T-helper 2 cell (primary cell): ENCODE results near the gene JAKMIP1.
A peak's percentile ranks its signal among the peaks of the same experiment; 100 is the strongest.

ENCODE experiments used
- DNase-seq, 5 experiments: peaks; one replicate each; pipeline versions ENCODE4 v3.0.0 to v3.0.0-alpha.2; 2012 to 2022

Gene JAKMIP1

GRCh38 chr4:6118201-6118600 is 82.1 kb downstream of the JAKMIP1 start:
- no peak for DNase-seq

GRCh38 chr4:6116696-6117285 is 83.6 kb downstream of the JAKMIP1 start:
- DNase-seq = no peak

- DNase-seq = no peak
Observed at GRCh38 chr4:6115746-6116586, 84.4 kb downstream of the JAKMIP1 start.

- no peak for DNase-seq
Observed at GRCh38 chr4:6115342-6115741, 85.0 kb downstream of the JAKMIP1 start.

GRCh38 chr4:6114601-6115000 is 85.7 kb downstream of the JAKMIP1 start:
- peak in 1 of 5 experiments; percentile 38 for DNase-seq

- no peak for DNase-seq
Observed at GRCh38 chr4:6114181-6114580, 86.2 kb downstream of the JAKMIP1 start.

GRCh38 chr4:6113641-6114040 is 86.7 kb downstream of the JAKMIP1 start:
- DNase-seq = no peak

- DNase-seq = no peak
Observed at GRCh38 chr4:6112606-6113290, 87.6 kb downstream of the JAKMIP1 start.

GRCh38 chr4:6111354-6111960 is 88.9 kb downstream of the JAKMIP1 start:
- no peak for DNase-seq

- no peak for DNase-seq
Observed at GRCh38 chr4:6110681-6111353, 89.5 kb downstream of the JAKMIP1 start.

- no peak for DNase-seq
Observed at GRCh38 chr4:6109842-6110560, 90.3 kb downstream of the JAKMIP1 start.

GRCh38 chr4:6107886-6108285 is 92.5 kb downstream of the JAKMIP1 start:
- no peak for DNase-seq

GRCh38 chr4:6107114-6107791 is 93.1 kb downstream of the JAKMIP1 start:
- no peak for DNase-seq

- no peak for DNase-seq
Observed at GRCh38 chr4:6106156-6106555, 94.2 kb downstream of the JAKMIP1 start.

GRCh38 chr4:6105311-6105911 is 94.9 kb downstream of the JAKMIP1 start:
- no peak for DNase-seq

- DNase-seq = no peak
Observed at GRCh38 chr4:6104541-6105130, 95.7 kb downstream of the JAKMIP1 start.

GRCh38 chr4:6097581-6097980 is 102.8 kb downstream of the JAKMIP1 start:
- DNase-seq = no peak

GRCh38 chr4:6095897-6096296 is 104.5 kb downstream of the JAKMIP1 start:
- no peak for DNase-seq

- no peak for DNase-seq
Observed at GRCh38 chr4:6095023-6095752, 105.2 kb downstream of the JAKMIP1 start.

- no peak for DNase-seq
Observed at GRCh38 chr4:6093671-6094070, 106.7 kb downstream of the JAKMIP1 start.
